Stimulated activated CD8-positive, alpha-beta memory T cell treated with anti-CD3 and anti-CD28 coated beads, Interleukin-15, amount 100 ng/mL, for 4 hours (primary cell): ENCODE results near the gene PRR14L.
"Not testable (repeated sequence)": the region's sequence is repeated elsewhere in the genome, so short reads cannot be mapped to it uniquely, and the experiment has no call there.

ENCODE experiments used
- DNase-seq, 2 donors: peaks; one replicate each; pipeline ENCODE4 v3.0.0-alpha.2; 2020; ENCODE audit warnings: low read depth in 2 of 2

PRR14L gene

DNA sequence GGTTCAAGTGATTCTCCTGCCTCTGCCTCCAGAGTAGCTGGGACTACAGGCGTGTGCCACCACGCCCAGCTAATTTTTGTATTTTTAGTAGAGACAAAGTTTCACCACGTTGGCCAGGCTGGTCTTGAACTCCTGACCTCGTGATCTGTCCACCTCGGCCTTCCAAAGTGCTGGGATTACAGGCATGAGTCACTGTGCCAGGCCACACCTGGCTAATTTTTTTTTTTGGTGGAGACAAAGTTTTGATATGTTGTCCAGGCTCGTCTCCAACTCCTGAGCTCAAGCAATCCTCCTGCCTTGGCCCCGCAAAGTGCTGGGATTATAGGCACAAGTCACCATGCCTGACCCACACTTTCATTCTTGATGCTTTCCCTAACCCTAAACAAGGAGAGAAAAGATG is 9.6 kb downstream of the PRR14L start:
- not testable (repeated sequence) for DNase-seq

GRCh38 chr22:31739795-31740201 is 10.1 kb downstream of the PRR14L start:
- no peak for DNase-seq

DNA sequence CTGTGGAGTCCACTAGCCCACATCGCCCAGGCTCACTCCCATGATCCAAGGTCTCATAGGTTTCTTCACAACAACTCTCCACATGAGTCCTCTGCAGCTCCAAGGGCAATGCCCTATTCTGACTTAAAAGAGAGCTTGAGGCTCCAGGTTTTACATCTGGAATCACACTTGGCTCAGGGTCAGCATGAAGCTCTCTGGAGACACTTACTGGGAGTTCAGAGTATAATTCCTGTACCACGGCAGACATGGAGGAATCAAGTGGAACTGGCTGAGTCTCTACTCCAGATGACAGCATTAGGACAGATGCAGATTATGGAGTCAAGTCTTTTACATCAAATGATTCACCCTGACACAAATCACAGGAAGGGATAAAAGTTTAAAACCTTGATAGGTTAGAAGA is 11.4 kb downstream of the PRR14L start:
- no peak for DNase-seq

GRCh38 chr22:31737932-31738331 is 12.0 kb downstream of the PRR14L start:
- DNase-seq = no peak

DNA sequence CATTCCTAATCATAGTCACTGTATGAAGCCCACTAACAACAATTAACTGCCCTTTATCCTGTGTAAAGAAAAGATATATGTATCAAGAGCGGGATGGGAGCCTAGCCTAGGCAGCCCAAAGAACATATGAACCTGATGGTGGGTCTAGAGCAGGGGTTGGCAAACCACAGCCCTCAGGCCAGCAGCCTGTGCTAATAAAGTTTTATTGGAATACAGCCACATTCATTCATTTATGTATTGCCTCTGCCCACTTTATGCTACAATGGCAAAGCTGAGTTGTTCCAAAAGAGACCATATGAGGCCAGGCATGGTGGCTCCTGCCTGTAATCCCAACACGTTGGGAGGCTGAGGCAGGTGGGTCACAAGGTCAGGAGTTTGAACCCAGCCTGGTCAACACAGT is 13.5 kb downstream of the PRR14L start:
- no peak for DNase-seq

DNA sequence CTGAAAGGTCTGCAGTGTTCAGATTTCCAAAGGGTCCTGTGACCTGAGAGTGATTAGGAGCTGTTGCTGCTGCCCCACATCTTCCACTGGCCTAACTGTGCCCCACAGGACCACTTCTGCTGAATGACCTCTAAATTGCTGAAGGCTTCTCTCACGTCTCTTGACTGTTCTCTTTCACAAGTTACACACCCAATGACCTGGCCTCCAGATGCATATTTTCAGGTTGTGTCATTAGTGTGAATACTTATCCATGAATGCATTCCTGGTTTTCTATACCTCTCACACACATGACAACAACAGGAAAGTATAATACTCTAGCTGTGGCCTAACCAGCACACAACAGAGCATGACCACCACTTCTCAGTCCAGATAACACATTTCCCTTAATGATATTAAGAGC is 15.4 kb downstream of the PRR14L start:
- DNase-seq = no peak

- DNase-seq = no peak
Measured at GRCh38 chr22:31733580-31734079, 16.3 kb downstream of the PRR14L start.

GRCh38 chr22:31732089-31732829 is 17.7 kb downstream of the PRR14L start:
- no peak for DNase-seq

DNA sequence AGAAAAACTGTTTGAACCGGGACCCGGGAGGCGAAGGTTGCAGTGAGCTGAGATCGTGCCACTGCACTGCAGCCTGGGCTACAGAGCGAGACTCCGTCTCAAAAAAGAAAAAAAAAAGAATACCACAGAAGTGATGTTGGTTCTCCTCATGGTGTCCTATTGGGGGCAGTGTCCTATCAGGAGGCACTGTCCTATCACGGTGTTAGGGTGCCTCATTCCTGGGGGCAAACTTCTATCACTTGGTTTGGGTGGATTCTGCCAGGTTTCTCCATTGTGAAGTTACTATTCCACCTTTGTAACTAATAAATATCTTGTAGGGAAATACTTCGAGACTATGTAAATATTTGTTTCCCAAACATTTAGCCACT is 19.6 kb downstream of the PRR14L start:
- no peak for DNase-seq

DNA sequence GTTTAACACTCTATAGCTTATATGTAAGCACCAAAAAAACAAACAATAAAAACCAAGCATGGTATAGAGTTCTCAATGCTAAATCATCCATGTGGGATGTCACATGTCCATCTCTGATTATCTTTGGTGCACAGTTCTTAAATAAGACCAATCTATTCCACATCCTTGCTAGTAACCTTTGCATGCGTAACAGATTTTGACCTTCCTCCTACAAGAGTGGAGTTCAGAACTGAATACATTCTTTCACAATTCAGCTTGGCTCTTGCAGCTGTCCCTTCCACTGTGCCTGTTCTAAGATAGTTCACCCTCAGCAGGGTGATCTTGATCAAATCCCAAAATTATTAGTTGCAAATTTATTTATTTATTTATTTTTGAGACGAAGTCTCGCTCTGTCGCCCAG is 21.1 kb downstream of the PRR14L start:
- no peak for DNase-seq

GRCh38 chr22:31726692-31727091 is 23.2 kb downstream of the PRR14L start:
- DNase-seq = no peak

DNA sequence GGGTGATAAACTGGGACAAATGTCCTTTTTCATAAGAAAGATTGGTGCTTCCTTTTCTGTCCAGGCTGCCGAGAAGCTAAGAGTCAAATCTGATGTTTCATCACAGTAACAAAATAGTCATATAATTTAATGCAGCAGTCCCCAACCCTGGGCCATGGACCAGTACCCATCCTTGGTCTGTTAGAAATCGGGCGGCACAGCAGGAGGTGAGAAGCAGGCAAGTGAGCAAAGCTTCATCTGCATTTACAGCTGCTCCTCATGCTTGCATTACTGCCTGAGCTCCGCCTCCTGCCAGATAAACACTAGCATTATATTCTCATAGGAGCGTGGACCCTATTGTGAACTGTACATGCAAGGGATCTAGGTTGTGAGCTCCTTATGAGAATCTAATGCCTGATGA is 26.2 kb downstream of the PRR14L start:
- DNase-seq = no peak

- DNase-seq = no peak
Measured at GRCh38 chr22:31719850-31720471, 30.0 kb downstream of the PRR14L start.

- DNase-seq = no peak
Measured at GRCh38 chr22:31715147-31715778, 34.7 kb downstream of the PRR14L start.

GRCh38 chr22:31711226-31711625 is 38.7 kb downstream of the PRR14L start:
- DNase-seq = not testable (repeated sequence)

GRCh38 chr22:31707519-31707918 is 42.4 kb downstream of the PRR14L start:
- no peak for DNase-seq

DNA sequence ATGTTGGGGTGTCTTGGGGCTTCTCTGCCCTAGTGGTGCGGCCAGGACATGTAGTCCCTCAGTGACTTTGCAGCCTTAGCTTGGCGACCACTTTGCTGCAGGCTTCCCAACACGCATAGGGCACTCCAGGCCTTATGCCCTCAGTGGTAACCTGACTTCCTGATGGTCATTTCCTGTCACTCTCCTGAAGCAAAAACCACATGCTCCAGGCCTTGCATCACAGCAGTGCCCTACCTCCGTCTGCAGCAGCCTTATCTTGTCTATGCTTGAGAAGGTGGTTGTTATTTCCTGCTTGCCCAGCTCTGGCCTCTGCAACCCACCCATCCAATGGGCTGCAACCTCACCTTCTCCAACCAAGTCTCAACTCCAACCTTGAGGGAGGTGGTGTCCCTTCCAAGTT is 54.5 kb downstream of the PRR14L start:
- no peak for DNase-seq

- not testable (repeated sequence) for DNase-seq
Measured at GRCh38 chr22:31694046-31694445, 55.9 kb downstream of the PRR14L start.

DNA sequence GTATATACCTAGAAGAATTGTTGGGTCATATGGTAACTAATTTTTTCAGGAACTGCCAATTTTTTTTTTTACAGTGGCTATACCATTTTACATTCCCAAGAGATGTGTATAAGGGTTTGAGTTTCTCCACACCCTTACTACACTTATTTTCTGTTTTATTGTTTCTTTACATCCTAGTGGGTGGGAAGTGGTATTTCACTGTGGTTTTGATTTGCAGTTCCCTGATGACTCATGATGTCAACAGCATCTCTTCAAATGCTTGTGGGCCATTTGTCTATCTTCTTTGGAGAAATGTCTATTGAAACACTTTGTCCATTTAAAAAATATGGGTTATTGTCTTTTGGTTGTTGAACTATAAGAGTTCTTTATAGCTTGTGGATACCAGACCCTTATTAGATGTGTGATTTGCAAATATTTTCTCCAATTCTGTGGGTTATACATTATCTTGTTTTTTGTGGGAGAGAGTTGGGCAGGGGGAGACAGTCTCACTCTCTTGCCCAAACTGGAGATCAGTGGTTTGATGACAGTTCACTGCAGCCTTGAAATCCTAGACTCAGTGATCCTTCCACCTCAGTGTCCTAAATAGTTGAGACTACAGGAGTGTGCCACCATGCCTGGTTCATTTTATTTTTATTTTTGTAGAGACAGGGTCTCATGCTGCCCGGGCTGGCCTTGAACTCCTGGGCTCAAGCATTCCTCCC is 57.6 kb downstream of the PRR14L start:
- no peak for DNase-seq

DNA sequence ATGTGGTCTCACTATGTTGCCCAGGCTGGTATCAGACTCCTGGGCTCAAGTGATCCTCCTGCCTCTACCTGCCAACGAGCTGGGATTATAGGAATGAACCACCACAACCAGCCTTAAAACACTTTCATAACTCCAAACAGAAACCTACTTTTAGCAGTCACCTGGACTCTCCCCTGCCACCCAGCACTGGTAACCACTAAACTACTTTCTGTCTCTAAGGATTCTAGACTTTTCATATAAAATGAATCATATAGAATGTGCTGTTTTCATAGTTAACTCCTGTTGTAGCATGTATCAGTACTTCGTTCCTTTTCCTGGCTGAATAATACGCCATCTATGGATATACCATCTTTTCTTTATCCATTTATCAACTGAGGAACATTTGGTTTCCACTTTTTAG is 58.5 kb downstream of the PRR14L start:
- no peak for DNase-seq

DNA sequence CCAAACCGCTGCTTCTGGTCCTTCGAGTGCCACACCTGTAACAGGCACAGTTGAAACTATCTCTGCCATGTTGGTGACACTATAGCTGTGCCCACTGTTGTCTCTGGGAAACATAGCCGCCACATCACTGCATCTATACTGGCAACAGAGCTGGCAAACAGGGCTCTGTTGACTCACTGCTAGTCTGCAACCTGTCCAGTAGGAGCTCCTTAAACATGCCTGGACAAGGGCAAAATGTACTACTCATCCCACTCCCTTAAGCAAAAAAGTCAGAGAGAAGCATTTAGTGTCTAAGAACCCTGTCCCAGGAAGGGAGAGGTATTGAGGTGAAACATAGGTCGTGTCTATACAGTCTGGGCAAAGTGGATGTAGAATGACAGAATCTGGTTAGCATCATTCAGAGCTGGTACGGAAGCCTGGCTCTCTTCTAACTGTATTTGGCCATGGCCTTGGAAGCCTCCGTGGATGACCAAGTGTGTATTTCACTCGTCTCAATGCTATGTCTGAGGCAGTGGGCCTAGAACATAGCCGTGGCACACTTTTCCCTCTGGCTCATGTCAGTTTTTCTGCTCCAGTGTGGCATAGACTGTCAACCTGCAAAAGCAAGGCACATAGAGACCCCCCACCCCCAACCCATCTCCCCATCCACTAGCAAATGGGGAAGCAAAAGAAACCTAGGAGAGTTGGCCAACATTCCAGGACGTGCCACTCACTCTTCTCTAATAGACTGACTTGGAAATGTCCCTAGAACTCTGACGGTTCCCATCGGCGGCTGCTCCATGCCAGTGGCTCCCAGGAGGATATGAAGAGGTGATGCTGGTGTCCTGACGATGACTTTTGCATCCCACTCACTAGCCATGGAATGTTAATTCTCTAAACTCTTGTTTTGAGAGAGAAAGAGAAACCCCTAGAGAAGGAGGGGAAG is 66.5 kb downstream of the PRR14L start:
- DNase-seq = no peak
